Right lobe of liver (tissue), 6 donors: Measurements from ENCODE around the gene ANP32E. TPM values are rescaled to one million over a fixed set of nuclear protein-coding genes. Genes with fewer than 3 reads are reported as not detected.

Source experiments
- ATAC-seq, 4 donors: fragments of 200-7000 bp; cut with Tn5 transposase; one replicate each; pipeline ENCODE4 v1.9.1; 2020; ENCODE audit warnings: mild to moderate bottlenecking in 4 of 4, moderate library complexity in 4 of 4
- DNase-seq, 3 donors: peaks; one replicate each; pipeline ENCODE4 v3.0.0-alpha.2; 2020
- H3K27ac ChIP-seq, 3 donors: fragments of 200-600 bp; one replicate each; pipeline ENCODE4 v1.8.0; 2022
- H3K27me3 ChIP-seq, 2 donors: fragments of 200-600 bp; one replicate each; pipeline ENCODE4 v1.8.0; 2022
- H3K36me3 ChIP-seq, 4 donors: fragments of 200-600 bp; sonication (generic) in 1 of 4; one replicate each; pipeline versions ENCODE4 v1.5.1 to v1.8.0; 2017 to 2022; ENCODE audit warnings: control low read depth in 1 of 4
- H3K4me1 ChIP-seq, 4 donors: fragments of 200-600 bp; sonication (generic) in 1 of 4; one replicate each; pipeline versions ENCODE4 v1.5.1 to v1.8.0; 2017 to 2022; ENCODE audit warnings: control low read depth in 1 of 4
- H3K4me3 ChIP-seq, 3 donors: fragments of 200-600 bp; one replicate each; pipeline ENCODE4 v1.8.0; 2022
- H3K9me3 ChIP-seq, 4 donors: fragments of 200-600 bp; sonication (generic) in 1 of 4; one replicate each; pipeline versions ENCODE4 v1.5.1 to v1.8.0; 2017 to 2022; ENCODE audit warnings: control low read depth in 1 of 4
- POLR2A ChIP-seq: fragments of 450-650 bp; IDR thresholded peaks from one replicate; pipeline ENCODE4 v1.6.1; 2017; ENCODE audit warnings: antibody characterized with exemption, mild to moderate bottlenecking
- WGBS: methylation state at CpG from one replicate; pipeline ENCODE4 v1.1.6; 2018; ENCODE audit warnings: low coverage, low lambda C conversion rate; ENCODE audit not compliant: insufficient coverage; ENCODE audit errors: missing lambda C conversion rate; 5-methylcytosine and 5-hydroxymethylcytosine counted together
- intact Hi-C, 2 donors: fragments of 100-400 bp; cut with DNase I; formaldehyde crosslinking; loops; one replicate each; pipeline versions ENCODE4 v1.11.2 to v1.14.1; 2022
- total RNA-seq, 6 experiments: library from RNA; depleted of rRNA in 2 of 6; stranded (reverse); fragments of >200 nt in 2 of 6; fragmentation: NEBNext Ultra II Directional in 3 of 6; extraction: Animal tissue kit (Norgen Biotek cat#: 25700) in 3 of 6; gene quantifications; one replicate each; pipeline versions ENCODE4 v1.1.0 to v1.2.4, GENCODE V29; 2016 to 2023
- TF ChIP-seq, protein P1 (sequence below), 4 donors: fragments of 200-600 bp in 3 of 4; fragments of 450-650 bp in 1 of 4; IDR thresholded peaks; one replicate each; pipeline versions ENCODE4 v1.5.1 to v1.8.0; 2016 to 2022; ENCODE audit warnings: antibody characterized with exemption in 4 of 4, mild to moderate bottlenecking in 2 of 4
- donor health status: DM: no; HTN: yes; CAD: no.
- donor health status: DM: no; HTN: no; CAD: no.
- donor health status: DM: no; HTN: no; CAD: no.
- donor health status: DM: no; HTN: yes; CAD: no.
- donor health status: DM: no; HTN: yes; CAD: no.

The ANP32E gene
- total RNA-seq, 6 experiments from 2014 or later: 9.3 to 16.3 (median 11.0) TPM

DNA sequence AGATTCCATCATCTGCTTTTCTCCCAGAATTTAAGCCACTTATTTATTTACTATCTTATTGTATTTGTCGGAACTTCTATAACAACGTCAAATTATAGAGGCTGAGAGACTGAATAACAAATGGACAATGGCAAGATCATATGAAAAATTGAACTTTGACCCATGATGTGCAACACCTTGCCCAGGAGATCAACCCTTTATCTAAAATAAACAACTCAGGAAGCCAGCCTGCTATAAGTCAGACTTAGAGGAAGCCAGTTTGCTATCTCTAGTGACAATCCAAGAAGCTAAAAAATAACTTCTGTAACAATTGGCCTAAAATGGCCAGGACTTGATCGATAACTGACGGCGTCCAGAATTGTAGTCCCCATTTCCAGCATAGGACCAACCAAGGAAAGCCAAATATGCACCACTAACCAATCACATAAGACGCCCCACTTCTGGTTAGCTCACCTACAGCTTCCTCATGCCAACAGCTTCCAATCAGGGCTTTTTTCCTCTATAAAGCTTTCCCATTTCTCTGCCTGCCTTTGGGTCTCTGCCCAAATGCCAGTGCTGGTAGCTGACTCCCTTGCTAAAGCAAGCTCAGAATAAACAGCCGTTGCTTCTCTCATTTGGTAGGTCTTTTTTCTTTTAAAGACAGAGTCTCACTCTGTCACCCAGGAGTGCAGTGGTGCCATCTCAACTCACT lies 28.5 kb downstream of the ANP32E start:
- ATAC-seq: peak in 1 of 4 donors; percentile 19
- 67% methylated on average over 7 of the region's 7 CpGs for WGBS
- DNase-seq: no peak
- Histone ChIP-seq H3K27me3 (no peaks in the 10 kb centered on the region), H3K27ac (no peak overlapping the region), H3K36me3 (no peaks in the 10 kb centered on the region), H3K4me1 (peaks cover 0 to 6% (median 0%) of the 10 kb centered on the region in 4 donors), H3K4me3 (no peak overlapping the region), H3K9me3 (no peaks in the 10 kb centered on the region)
- intact Hi-C loops: no loop called here
- no peak for TF ChIP-seq POLR2A
- TF ChIP-seq, protein P1, sequence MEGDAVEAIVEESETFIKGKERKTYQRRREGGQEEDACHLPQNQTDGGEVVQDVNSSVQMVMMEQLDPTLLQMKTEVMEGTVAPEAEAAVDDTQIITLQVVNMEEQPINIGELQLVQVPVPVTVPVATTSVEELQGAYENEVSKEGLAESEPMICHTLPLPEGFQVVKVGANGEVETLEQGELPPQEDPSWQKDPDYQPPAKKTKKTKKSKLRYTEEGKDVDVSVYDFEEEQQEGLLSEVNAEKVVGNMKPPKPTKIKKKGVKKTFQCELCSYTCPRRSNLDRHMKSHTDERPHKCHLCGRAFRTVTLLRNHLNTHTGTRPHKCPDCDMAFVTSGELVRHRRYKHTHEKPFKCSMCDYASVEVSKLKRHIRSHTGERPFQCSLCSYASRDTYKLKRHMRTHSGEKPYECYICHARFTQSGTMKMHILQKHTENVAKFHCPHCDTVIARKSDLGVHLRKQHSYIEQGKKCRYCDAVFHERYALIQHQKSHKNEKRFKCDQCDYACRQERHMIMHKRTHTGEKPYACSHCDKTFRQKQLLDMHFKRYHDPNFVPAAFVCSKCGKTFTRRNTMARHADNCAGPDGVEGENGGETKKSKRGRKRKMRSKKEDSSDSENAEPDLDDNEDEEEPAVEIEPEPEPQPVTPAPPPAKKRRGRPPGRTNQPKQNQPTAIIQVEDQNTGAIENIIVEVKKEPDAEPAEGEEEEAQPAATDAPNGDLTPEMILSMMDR (IDR thresholded peaks at IDR 0.05): no peak

- DNase-seq: no peak
- H3K9me3 ChIP-seq: no peaks in the 10 kb centered on the region
- TF ChIP-seq, protein P1 (IDR thresholded peaks at IDR 0.05): no peak
- TF ChIP-seq POLR2A: no peak
- no peak for ATAC-seq
- H3K36me3 ChIP-seq: no peaks in the 10 kb centered on the region
- intact Hi-C loops: no loop called here
- no peak overlapping the region for H3K27ac ChIP-seq
- 90% methylated on average over 1 of the region's 1 CpG for WGBS
- H3K4me1 ChIP-seq: no peaks in the 10 kb centered on the region
- H3K27me3 ChIP-seq: no peaks in the 10 kb centered on the region
- no peak overlapping the region for H3K4me3 ChIP-seq
These were observed 39.5 kb downstream of the ANP32E start for GRCh38 chr1:150196417-150196816.

- 85% methylated on average over 3 of the region's 4 CpGs for WGBS
- intact Hi-C loops: no loop called here
- no peak overlapping the region for H3K4me3 ChIP-seq
- H3K9me3 ChIP-seq: no peaks in the 10 kb centered on the region
- DNase-seq (peak in 1 of 3 donors; percentile 10), ATAC-seq (no peak)
- no peak overlapping the region for H3K27ac ChIP-seq
- no peaks in the 10 kb centered on the region for H3K27me3 ChIP-seq
- no peaks in the 10 kb centered on the region for H3K4me1 ChIP-seq
- TF ChIP-seq, protein P1 (IDR thresholded peaks at IDR 0.05): no peak
- no peak for TF ChIP-seq POLR2A
- no peaks in the 10 kb centered on the region for H3K36me3 ChIP-seq
These were observed 41.4 kb downstream of the ANP32E start for GRCh38 chr1:150194381-150195031.

- no peak for ATAC-seq
- no peak for DNase-seq
- intact Hi-C loops: no loop called here
These were observed 43.9 kb downstream of the ANP32E start for GRCh38 chr1:150192012-150192411.

More at GRCh38 chr1:150192012-150192411, 43.9 kb downstream of the ANP32E start:
- H3K4me3 ChIP-seq: no peak overlapping the region
- no peak overlapping the region for H3K27ac ChIP-seq
- H3K36me3 ChIP-seq: no peaks in the 10 kb centered on the region
- no peaks in the 10 kb centered on the region for H3K4me1 ChIP-seq
- TF ChIP-seq, protein P1 (IDR thresholded peaks at IDR 0.05): no peak
- TF ChIP-seq POLR2A: no peak
- H3K27me3 ChIP-seq: no peaks in the 10 kb centered on the region
- H3K9me3 ChIP-seq: no peaks in the 10 kb centered on the region
- WGBS: 71% methylated on average over 2 of the region's 2 CpGs
